Myocyte (in vitro differentiated cells): Measurements from ENCODE around the gene IREB2. TPM values are rescaled to one million over a fixed set of nuclear protein-coding genes. Genes with fewer than 3 reads are reported as not detected.

Source experiments
- DNase-seq: peaks from one replicate; pipeline ENCODE4 v3.0.0-alpha.2; 2012; ENCODE audit warnings: low read depth
- total RNA-seq: library from RNA; depleted of rRNA; stranded (reverse); fragments of >200 nt; gene quantifications from 2 replicates; pipeline ENCODE4 v1.2.3, GENCODE V29; 2014

Gene IREB2
- total RNA-seq, 1 donor from 2014 or later, result 29.7 TPM

GRCh38 chr15:78540871-78541743 is 103.1 kb downstream of the IREB2 start:
- DNase-seq, result no peak

- DNase-seq, result no peak
These were observed 103.7 kb downstream of the IREB2 start for GRCh38 chr15:78541744-78542034.

GRCh38 chr15:78542647-78543046 is 104.6 kb downstream of the IREB2 start:
- no peak for DNase-seq

GRCh38 chr15:78550194-78550593 is 112.2 kb downstream of the IREB2 start:
- no peak for DNase-seq

- DNase-seq, result no peak
These were observed 112.8 kb downstream of the IREB2 start for GRCh38 chr15:78550815-78551214.

Other genes with a start within 250 kb of the IREB2 start
- 2.9 and 5.2 TPM in 2 replicates for gene ACSBG1, start 203.7 kb upstream of the IREB2 start, total RNA-seq
- 9.8 and 11.6 TPM in 2 replicates for gene DNAJA4, start 173.7 kb upstream of the IREB2 start, total RNA-seq
- gene SKIC8, start 138.6 kb upstream of the IREB2 start, total RNA-seq, result 49.5 and 56.8 TPM in 2 replicates
- not detected in 2 replicates for gene CRABP1, start 97.9 kb upstream of the IREB2 start, total RNA-seq
- 3.7 and 4.9 TPM in 2 replicates for gene HYKK, start 69.4 kb downstream of the IREB2 start, total RNA-seq
- 225 and 254 TPM in 2 replicates for gene PSMA4, start 102.2 kb downstream of the IREB2 start, total RNA-seq
- gene CHRNA5, start 127.3 kb downstream of the IREB2 start, total RNA-seq, result 2.0 and 2.5 TPM in 2 replicates
- 0.45 TPM in 1 of 2 replicates, not detected in the other for gene CHRNA3, start 182.8 kb downstream of the IREB2 start, total RNA-seq
- not detected in 2 replicates for gene CHRNB4, start 203.0 kb downstream of the IREB2 start, total RNA-seq